Vagina (tissue), 2 donors: Measurements from ENCODE around the gene HSD17B14. TPM values are rescaled to one million over a fixed set of nuclear protein-coding genes. Genes with fewer than 3 reads are reported as not detected.
"Not testable (repeated sequence)": the region's sequence is repeated elsewhere in the genome, so short reads cannot be mapped to it uniquely, and the experiment has no call there.

Experiments used
- DNase-seq, 2 donors: peaks; one replicate each; pipeline ENCODE4 v3.0.0-alpha.2; 2017; ENCODE audit errors: extremely low spot score in 2 of 2
- H3K27ac ChIP-seq: fragments of 200-600 bp; sonication (generic); one replicate; pipeline ENCODE4 v1.5.1; 2019
- H3K27me3 ChIP-seq: fragments of 200-600 bp; sonication (generic); one replicate; pipeline ENCODE4 v1.5.1; 2019
- H3K36me3 ChIP-seq, 2 donors: fragments of 200-600 bp; sonication (generic); one replicate each; pipeline ENCODE4 v1.5.1; 2017 to 2019
- H3K4me1 ChIP-seq: fragments of 200-600 bp; sonication (generic); one replicate; pipeline ENCODE4 v1.5.1; 2019
- H3K4me3 ChIP-seq, 2 donors: fragments of 200-600 bp; sonication (generic); 1 replicate in 1 of 2; 2 replicates in 1 of 2; pipeline ENCODE4 v1.5.1; 2016 to 2019
- H3K9me3 ChIP-seq: fragments of 200-600 bp; sonication (generic); one replicate; pipeline ENCODE4 v1.5.1; 2019
- POLR2A ChIP-seq, 2 donors: fragments of 450-650 bp; IDR thresholded peaks; one replicate each; pipeline ENCODE4 v1.6.1; 2017; ENCODE audit warnings: antibody characterized with exemption in 2 of 2, mild to moderate bottlenecking in 2 of 2, moderate library complexity in 2 of 2
- POLR2AphosphoS5 ChIP-seq, 2 donors: sonication (generic); formaldehyde crosslinking; IDR thresholded peaks; one replicate each; pipeline ENCODE4 v1.9.0; 2017; ENCODE audit warnings: antibody characterized with exemption in 2 of 2, mild to moderate bottlenecking in 2 of 2, low read depth in 1 of 2; ENCODE audit not compliant: insufficient read depth in 1 of 2
- intact Hi-C: fragments of 100-400 bp; cut with DNase I; formaldehyde crosslinking; loops from one replicate; pipeline ENCODE4 v1.15.1; 2023
- total RNA-seq: library from RNA; depleted of rRNA; stranded (reverse); fragments of >200 nt; gene quantifications from one replicate; pipeline ENCODE4 v1.2.3, GENCODE V29; 2016
- TF ChIP-seq, protein P1 (sequence below), 3 experiments: fragments of 450-650 bp in 2 of 3; fragments of 200-600 bp in 1 of 3; sonication (generic) in 1 of 3; IDR thresholded peaks; one replicate each; pipeline ENCODE4 v1.5.1; 2017 to 2019; ENCODE audit warnings: antibody characterized with exemption in 3 of 3, mild to moderate bottlenecking in 2 of 3, moderate library complexity in 2 of 3

Gene HSD17B14
- total RNA-seq, 1 donor from 2014 or later, result 19.2 TPM

DNA sequence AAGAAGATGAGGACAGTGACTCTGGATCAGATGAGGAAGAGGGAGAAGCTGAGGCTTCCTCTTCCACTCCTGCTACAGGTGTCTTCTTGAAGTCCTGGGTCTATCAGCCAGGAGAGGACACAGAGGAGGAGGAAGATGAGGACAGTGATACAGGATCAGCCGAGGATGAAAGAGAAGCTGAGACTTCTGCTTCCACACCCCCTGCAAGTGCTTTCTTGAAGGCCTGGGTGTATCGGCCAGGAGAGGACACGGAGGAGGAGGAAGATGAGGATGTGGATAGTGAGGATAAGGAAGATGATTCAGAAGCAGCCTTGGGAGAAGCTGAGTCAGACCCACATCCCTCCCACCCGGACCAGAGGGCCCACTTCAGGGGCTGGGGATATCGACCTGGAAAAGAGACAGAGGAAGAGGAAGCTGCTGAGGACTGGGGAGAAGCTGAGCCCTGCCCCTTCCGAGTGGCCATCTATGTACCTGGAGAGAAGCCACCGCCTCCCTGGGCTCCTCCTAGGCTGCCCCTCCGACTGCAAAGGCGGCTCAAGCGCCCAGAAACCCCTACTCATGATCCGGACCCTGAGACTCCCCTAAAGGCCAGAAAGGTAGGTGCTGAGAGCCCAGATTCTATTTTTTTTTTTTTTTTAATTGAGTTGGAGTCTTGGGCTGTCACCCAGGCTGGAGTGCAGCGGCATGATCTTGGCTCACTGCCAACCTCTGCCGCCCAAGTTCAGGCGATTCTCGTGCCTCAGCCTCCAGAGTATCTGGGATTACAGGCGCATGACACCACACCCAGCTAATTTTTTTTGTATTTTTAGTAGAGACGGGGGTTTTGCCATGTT lies 38.2 kb upstream of the HSD17B14 start:
- Histone ChIP-seq H3K27me3 (no peaks in the 10 kb centered on the region), H3K4me1 (peaks cover 46% of the 10 kb centered on the region), H3K27ac (peak overlapping the region; percentile 100), H3K9me3 (no peaks in the 10 kb centered on the region), H3K36me3 (peaks cover 0 to 27% of the 10 kb centered on the region in 2 donors), H3K4me3 (peak overlapping the region; percentile 88 to 99)
- TF ChIP-seq POLR2AphosphoS5 (IDR thresholded peaks at IDR 0.05; ENCODE audit: insufficient read depth in 1 of 2, low read depth in 1 of 2), result no peak
- TF ChIP-seq POLR2A (IDR thresholded peaks at IDR 0.05), result no peak
- TF ChIP-seq, protein P1, sequence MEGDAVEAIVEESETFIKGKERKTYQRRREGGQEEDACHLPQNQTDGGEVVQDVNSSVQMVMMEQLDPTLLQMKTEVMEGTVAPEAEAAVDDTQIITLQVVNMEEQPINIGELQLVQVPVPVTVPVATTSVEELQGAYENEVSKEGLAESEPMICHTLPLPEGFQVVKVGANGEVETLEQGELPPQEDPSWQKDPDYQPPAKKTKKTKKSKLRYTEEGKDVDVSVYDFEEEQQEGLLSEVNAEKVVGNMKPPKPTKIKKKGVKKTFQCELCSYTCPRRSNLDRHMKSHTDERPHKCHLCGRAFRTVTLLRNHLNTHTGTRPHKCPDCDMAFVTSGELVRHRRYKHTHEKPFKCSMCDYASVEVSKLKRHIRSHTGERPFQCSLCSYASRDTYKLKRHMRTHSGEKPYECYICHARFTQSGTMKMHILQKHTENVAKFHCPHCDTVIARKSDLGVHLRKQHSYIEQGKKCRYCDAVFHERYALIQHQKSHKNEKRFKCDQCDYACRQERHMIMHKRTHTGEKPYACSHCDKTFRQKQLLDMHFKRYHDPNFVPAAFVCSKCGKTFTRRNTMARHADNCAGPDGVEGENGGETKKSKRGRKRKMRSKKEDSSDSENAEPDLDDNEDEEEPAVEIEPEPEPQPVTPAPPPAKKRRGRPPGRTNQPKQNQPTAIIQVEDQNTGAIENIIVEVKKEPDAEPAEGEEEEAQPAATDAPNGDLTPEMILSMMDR (IDR thresholded peaks at IDR 0.05), result no peak
- intact Hi-C loops, result loop anchor here (5.0 to 10.0 kb wide), 2 partner anchors 90 to 1842 kb away; partner anchors contain the start of gene FTL
- DNase-seq, result no peak

DNA sequence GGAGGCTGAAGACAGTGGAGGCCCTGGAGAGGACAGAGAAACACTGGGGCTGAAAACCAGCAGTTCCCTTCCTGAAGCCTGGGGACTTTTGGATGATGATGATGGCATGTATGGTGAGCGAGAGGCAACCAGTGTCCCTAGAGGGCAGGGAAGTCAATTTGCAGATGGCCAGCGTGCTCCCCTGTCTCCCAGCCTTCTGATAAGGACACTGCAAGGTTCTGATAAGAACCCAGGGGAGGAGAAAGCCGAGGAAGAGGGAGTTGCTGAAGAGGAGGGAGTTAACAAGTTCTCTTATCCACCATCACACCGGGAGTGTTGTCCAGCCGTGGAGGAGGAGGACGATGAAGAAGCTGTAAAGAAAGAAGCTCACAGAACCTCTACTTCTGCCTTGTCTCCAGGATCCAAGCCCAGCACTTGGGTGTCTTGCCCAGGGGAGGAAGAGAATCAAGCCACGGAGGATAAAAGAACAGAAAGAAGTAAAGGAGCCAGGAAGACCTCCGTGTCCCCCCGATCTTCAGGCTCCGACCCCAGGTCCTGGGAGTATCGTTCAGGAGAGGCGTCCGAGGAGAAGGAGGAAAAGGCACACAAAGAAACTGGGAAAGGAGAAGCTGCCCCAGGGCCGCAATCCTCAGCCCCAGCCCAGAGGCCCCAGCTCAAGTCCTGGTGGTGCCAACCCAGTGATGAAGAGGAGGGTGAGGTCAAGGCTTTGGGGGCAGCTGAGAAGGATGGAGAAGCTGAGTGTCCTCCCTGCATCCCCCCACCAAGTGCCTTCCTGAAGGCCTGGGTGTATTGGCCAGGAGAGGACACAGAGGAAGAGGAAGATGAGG lies 37.4 kb upstream of the HSD17B14 start:
- Histone ChIP-seq H3K27me3 (no peaks in the 10 kb centered on the region), H3K27ac (peak overlapping the region; percentile 100), H3K4me1 (peaks cover 45% of the 10 kb centered on the region), H3K9me3 (no peaks in the 10 kb centered on the region), H3K36me3 (peaks cover 0 to 27% of the 10 kb centered on the region in 2 donors), H3K4me3 (peak overlapping the region; percentile 88 to 99)
- no peak for DNase-seq
- TF ChIP-seq, protein P1 (IDR thresholded peaks at IDR 0.05), result no peak
- TF ChIP-seq POLR2AphosphoS5 (IDR thresholded peaks at IDR 0.05; ENCODE audit: insufficient read depth in 1 of 2, low read depth in 1 of 2) (no peak), POLR2A (IDR thresholded peaks at IDR 0.05) (no peak)
- intact Hi-C loops, result loop anchor here (5.0 to 10.0 kb wide), 2 partner anchors 91 to 1841 kb away; partner anchors contain the start of gene FTL

DNA sequence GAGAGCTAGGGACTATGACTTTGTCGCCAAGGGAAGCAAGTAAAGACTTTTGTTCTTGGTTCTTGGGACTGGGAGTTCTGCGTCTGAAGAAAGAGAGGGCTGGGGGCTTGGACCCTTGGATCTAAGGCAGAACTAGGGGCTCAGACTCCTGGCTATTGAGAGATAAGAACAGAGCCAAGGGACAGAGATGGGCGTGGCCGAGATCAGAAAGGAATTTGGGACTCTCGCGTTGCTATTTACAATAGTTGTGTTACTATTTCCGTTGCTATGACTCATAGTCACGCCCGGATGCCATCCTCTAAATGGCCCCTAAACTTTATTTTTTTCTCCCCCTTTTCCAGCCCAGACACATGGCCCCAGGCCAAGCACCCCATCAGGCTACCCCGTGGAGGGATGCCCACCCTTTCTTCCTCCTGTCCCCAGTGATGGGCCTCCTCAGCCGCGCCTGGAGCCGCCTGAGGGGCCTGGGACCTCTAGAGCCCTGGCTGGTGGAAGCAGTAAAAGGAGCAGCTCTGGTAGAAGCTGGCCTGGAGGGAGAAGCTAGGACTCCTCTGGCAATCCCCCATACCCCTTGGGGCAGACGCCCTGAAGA lies 36.7 kb upstream of the HSD17B14 start:
- H3K4me1 ChIP-seq, result peaks cover 40% of the 10 kb centered on the region

DNA sequence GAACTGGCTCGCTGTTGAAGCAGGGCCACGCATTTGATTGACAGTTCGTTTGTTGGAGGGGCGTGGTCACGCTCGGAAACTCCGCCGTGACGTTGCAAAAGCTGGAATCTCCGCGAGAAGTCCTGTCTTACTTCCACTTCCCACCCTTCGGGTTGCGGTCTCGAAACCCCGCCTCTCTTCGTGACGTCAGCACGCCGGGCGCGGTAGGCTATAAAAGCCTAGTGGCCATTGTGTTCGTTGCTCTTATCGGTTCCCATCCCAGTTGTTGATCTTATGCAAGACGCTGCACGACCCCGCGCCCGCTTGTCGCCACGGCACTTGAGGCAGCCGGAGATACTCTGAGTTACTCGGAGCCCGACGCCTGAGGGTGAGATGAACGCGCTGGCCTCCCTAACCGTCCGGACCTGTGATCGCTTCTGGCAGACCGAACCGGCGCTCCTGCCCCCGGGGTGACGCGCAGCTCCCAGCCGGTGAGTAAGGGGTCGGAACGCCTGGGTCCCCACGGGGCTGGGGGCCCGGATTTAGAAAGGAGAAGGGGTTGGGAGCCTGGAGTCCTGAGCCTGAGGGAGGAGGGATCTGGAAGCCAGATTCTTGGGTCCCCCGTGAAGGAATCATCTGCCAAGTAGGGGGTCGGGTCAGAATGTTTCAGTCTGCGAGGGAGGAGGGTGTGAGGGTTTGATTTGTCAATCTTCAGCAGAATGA lies 36.0 kb upstream of the HSD17B14 start, which contains the start of gene PPP1R15A:
Gene PPP1R15A (plus strand): TSS at position 240 of the 702 bp plus-strand sequence. CDS start 813 bp downstream, outside the sequence.
- Histone ChIP-seq H3K4me1 (peaks cover 43% of the 10 kb centered on the region), H3K9me3 (no peaks in the 10 kb centered on the region), H3K36me3 (peaks cover 0 to 16% of the 10 kb centered on the region in 2 donors), H3K4me3 (peak within 1 kb of the TSS; percentile 88 to 99), H3K27me3 (no peaks in the 10 kb centered on the region), H3K27ac (peak within 1 kb of the TSS; percentile 100)
- TF ChIP-seq, protein P1 (IDR thresholded peaks at IDR 0.05), result peak in 1 of 3 experiments; percentile 49
- TF ChIP-seq POLR2A (IDR thresholded peaks at IDR 0.05), result peak in 1 of 2 donors; percentile 99
- TF ChIP-seq POLR2AphosphoS5 (IDR thresholded peaks at IDR 0.05; ENCODE audit: insufficient read depth in 1 of 2, low read depth in 1 of 2), result peak; percentile 99 to 100
- DNase-seq, result peak; percentile 100
- intact Hi-C loops, result loop anchor here (5.0 to 10.0 kb wide), 2 partner anchors 92 to 1840 kb away; partner anchors contain the start of gene FTL

More for the DNA sequence above, 36.7 kb upstream of the HSD17B14 start:
- TF ChIP-seq, protein P1 (IDR thresholded peaks at IDR 0.05), result peak in 1 of 3 experiments; percentile 8
- TF ChIP-seq POLR2A (IDR thresholded peaks at IDR 0.05) (peak in 1 of 2 donors; percentile 55), POLR2AphosphoS5 (IDR thresholded peaks at IDR 0.05; ENCODE audit: insufficient read depth in 1 of 2, low read depth in 1 of 2) (peak; percentile 72 to 98)
- H3K9me3 ChIP-seq, result no peaks in the 10 kb centered on the region
- H3K4me3 ChIP-seq, result peak overlapping the region; percentile 88 to 99
- DNase-seq, result peak in 1 of 2 donors; percentile 95
- intact Hi-C loops, result loop anchor here (5.0 to 10.0 kb wide), 2 partner anchors 92 to 1841 kb away; partner anchors contain the start of gene FTL
- peak overlapping the region; percentile 100 for H3K27ac ChIP-seq
- H3K27me3 ChIP-seq, result no peaks in the 10 kb centered on the region
- H3K36me3 ChIP-seq, result peaks cover 0 to 22% of the 10 kb centered on the region in 2 donors

DNA sequence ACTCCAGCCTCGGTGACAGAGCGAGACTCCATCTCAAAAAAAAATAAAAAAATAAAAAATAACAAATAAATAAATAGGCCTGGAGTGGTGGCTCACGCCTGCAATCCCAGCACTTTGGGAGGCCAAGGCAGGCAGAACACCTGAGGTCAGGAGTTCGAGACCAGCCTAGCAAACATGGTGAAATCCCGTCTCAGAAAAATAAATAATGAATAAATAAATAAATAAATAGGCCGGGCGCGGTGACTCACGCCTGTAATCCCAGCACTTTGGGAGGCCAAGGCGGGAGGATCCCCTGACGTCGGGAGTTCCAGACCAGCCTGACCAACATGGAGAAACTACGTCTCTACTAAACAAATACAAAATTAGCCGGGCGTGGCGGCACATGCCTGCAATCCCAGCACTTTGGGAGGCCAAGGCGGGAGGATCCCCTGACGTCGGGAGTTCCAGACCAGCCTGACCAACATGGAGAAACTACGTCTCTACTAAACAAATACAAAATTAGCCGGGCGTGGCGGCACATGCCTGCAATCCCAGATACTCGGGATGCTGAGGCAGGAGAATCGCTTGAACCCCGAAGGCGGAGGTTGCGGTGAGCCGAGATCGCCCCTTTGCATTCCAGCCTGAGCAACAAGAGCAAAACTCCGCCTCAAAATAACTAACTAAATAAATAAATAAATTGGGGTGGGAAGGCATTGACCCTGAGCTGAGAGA lies 35.3 kb upstream of the HSD17B14 start:
- Histone ChIP-seq H3K4me3 (peak overlapping the region in 1 of 2 donors; percentile 88), H3K27ac (peak overlapping the region; percentile 100), H3K36me3 (peaks cover 0 to 15% of the 10 kb centered on the region in 2 donors), H3K4me1 (peaks cover 50% of the 10 kb centered on the region)
- not testable (repeated sequence) for DNase-seq, H3K27me3 ChIP-seq, H3K9me3 ChIP-seq
- intact Hi-C loops, result loop anchor here (5.0 to 10.0 kb wide), 2 partner anchors 93 to 1839 kb away; partner anchors contain the start of gene FTL
